ENCODE results near the gene MYRIP. TPM values are rescaled to one million over a fixed set of nuclear protein-coding genes. Genes with fewer than 3 reads are reported as not detected.

The MYRIP gene
- total RNA-seq, 3 donors from 2014 or later (not counting 1 experiment from before 2014, with no cell fraction given) = not detected

- H3K27ac Mint-ChIP-seq = no peak overlapping the region
- H3K9me3 Mint-ChIP-seq = no peaks in the 10 kb centered on the region
These were observed 446.1 kb downstream of the MYRIP start for GRCh38 chr3:40255532-40255931.

GRCh38 chr3:40258064-40258463 lies 448.7 kb downstream of the MYRIP start:
- Mint-ChIP-seq H3K4me1 (no peaks in the 10 kb centered on the region), H3K27me3 (ENCODE audit: low read depth in 2 of 2) (peaks cover 0 to 4% of the 10 kb centered on the region in 2 donors), H3K4me3 (no peak overlapping the region), H3K36me3 (no peaks in the 10 kb centered on the region), H3K9me3 (no peaks in the 10 kb centered on the region), H3K27ac (no peak overlapping the region)
- Histone ChIP-seq H3K36me3 (ENCODE audit: control insufficient read depth, insufficient read depth, low read length) (no peaks in the 10 kb centered on the region), H3K27me3 (ENCODE audit: control insufficient read depth, insufficient read depth, low read length) (no peaks in the 10 kb centered on the region), H3K27ac (ENCODE audit: low read length) (no peak overlapping the region), H3K4me1 (ENCODE audit: control insufficient read depth, insufficient read depth, low read length) (no peaks in the 10 kb centered on the region), H3K4me3 (ENCODE audit: low read length) (no peak overlapping the region), H3K9me3 (ENCODE audit: control insufficient read depth, insufficient read depth, low read length) (no peaks in the 10 kb centered on the region)
- ATAC-seq = no peak
- no peak for DNase-seq
- intact Hi-C loops (cut with micrococcal nuclease) = no loop called here
- WGBS (ENCODE audit: insufficient coverage) = 94% methylated on average over 7 of the region's 7 CpGs
- no peak for TF ChIP-seq CTCF (IDR thresholded peaks at IDR 0.05)

More at GRCh38 chr3:40255532-40255931, 446.1 kb downstream of the MYRIP start:
- ATAC-seq (no peak), DNase-seq (no peak)
- intact Hi-C loops (cut with micrococcal nuclease) = no loop called here
- Mint-ChIP-seq H3K36me3 (no peaks in the 10 kb centered on the region), H3K4me3 (no peak overlapping the region), H3K27me3 (ENCODE audit: low read depth in 2 of 2) (peaks cover 0 to 4% of the 10 kb centered on the region in 2 donors), H3K4me1 (no peaks in the 10 kb centered on the region)
- Histone ChIP-seq H3K9me3 (ENCODE audit: control insufficient read depth, insufficient read depth, low read length) (no peaks in the 10 kb centered on the region), H3K27me3 (ENCODE audit: control insufficient read depth, insufficient read depth, low read length) (no peaks in the 10 kb centered on the region), H3K4me1 (ENCODE audit: control insufficient read depth, insufficient read depth, low read length) (no peaks in the 10 kb centered on the region), H3K27ac (ENCODE audit: low read length) (no peak overlapping the region), H3K4me3 (ENCODE audit: low read length) (no peak overlapping the region), H3K36me3 (ENCODE audit: control insufficient read depth, insufficient read depth, low read length) (no peaks in the 10 kb centered on the region)
- no CpG with 5 or more reads among the region's 1 CpG for WGBS (ENCODE audit: insufficient coverage)
- no peak for TF ChIP-seq CTCF (IDR thresholded peaks at IDR 0.05)

- 95% methylated on average over 1 of the region's 1 CpG for WGBS (ENCODE audit: insufficient coverage)
- intact Hi-C loops (cut with micrococcal nuclease) = no loop called here
These were observed 449.1 kb downstream of the MYRIP start for GRCh38 chr3:40258555-40258954.

More at GRCh38 chr3:40258555-40258954, 449.1 kb downstream of the MYRIP start:
- DNase-seq (no peak), ATAC-seq (no peak)
- TF ChIP-seq CTCF (IDR thresholded peaks at IDR 0.05) = no peak
- H3K9me3 ChIP-seq (ENCODE audit: control insufficient read depth, insufficient read depth, low read length) = no peaks in the 10 kb centered on the region
- H3K36me3 Mint-ChIP-seq = no peaks in the 10 kb centered on the region
- no peaks in the 10 kb centered on the region for H3K4me1 ChIP-seq (ENCODE audit: control insufficient read depth, insufficient read depth, low read length)
- no peak overlapping the region for H3K4me3 ChIP-seq (ENCODE audit: low read length)
- H3K4me3 Mint-ChIP-seq = no peak overlapping the region
- H3K9me3 Mint-ChIP-seq = no peaks in the 10 kb centered on the region
- H3K27me3 ChIP-seq (ENCODE audit: control insufficient read depth, insufficient read depth, low read length) = no peaks in the 10 kb centered on the region
- H3K27ac ChIP-seq (ENCODE audit: low read length) = no peak overlapping the region
- H3K27me3 Mint-ChIP-seq (ENCODE audit: low read depth in 2 of 2) = peaks cover 0 to 4% of the 10 kb centered on the region in 2 donors
- no peak overlapping the region for H3K27ac Mint-ChIP-seq
- H3K4me1 Mint-ChIP-seq = no peaks in the 10 kb centered on the region
- H3K36me3 ChIP-seq (ENCODE audit: control insufficient read depth, insufficient read depth, low read length) = no peaks in the 10 kb centered on the region
